ENCODE measurements around the gene ZDHHC7.

Gene ZDHHC7

DNA sequence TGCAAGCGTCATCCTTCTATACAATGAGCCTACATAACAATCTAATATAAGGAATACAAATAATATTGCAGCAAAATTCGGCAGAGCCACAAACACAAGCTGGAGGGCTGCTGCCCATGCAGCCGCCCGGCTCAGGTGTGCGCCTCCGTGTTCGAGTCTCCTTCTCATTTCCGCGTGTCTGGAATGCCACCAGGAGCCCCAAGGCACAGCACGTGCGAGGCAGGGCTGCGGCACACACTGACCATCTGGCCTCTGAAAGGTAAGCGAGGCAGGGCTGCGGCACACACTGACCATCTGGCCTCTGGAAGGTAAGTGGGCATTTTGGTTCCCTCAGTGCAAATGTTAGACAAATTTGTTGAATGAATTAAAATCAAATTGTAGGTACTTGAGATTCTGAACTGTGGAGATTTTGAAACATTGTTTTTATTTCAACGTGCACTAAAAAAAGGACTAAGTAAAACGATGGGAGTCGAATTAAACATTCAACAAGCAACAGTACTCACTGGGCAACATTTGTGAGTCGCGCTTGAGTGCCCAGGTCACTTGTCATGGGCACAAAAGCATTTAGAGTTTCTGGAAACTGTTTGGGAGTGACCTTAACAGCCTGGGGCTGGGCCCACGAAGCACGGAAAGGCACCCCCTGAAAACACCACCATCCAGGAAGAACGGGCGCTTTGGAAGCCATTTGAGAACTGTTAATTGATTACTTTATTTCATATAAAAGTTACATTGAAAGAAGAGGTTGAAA is 37.4 kb downstream of the ZDHHC7 start:
- Histone ChIP-seq H3K4me3 (ENCODE audit: low read depth, low read length) (no peak overlapping the region), H3K9me3 (no peaks in the 10 kb centered on the region; the same call in 1 of the 2 replicates), H3K36me3 (peaks cover 37% of the 10 kb centered on the region), H3K27me3 (no peaks in the 10 kb centered on the region), H3K4me1 (peaks cover 7% of the 10 kb centered on the region; the same call in 1 of the 2 replicates)
- TF ChIP-seq CTCF (IDR thresholded peaks at IDR 0.05; ENCODE audit: low read depth, low read length), result no peak
- no peak for DNase-seq

GRCh38 chr16:84973236-84973635 is 38.1 kb downstream of the ZDHHC7 start:
- DNase-seq, result no peak
- H3K4me3 ChIP-seq (ENCODE audit: low read depth, low read length), result no peak overlapping the region
- no peak for TF ChIP-seq CTCF (IDR thresholded peaks at IDR 0.05; ENCODE audit: low read depth, low read length)
- H3K4me1 ChIP-seq, result peaks cover 7% of the 10 kb centered on the region; the same call in 1 of the 2 replicates
- H3K27me3 ChIP-seq, result no peaks in the 10 kb centered on the region
- peaks cover 35% of the 10 kb centered on the region for H3K36me3 ChIP-seq
- H3K9me3 ChIP-seq, result no peaks in the 10 kb centered on the region; the same call in 1 of the 2 replicates

DNA sequence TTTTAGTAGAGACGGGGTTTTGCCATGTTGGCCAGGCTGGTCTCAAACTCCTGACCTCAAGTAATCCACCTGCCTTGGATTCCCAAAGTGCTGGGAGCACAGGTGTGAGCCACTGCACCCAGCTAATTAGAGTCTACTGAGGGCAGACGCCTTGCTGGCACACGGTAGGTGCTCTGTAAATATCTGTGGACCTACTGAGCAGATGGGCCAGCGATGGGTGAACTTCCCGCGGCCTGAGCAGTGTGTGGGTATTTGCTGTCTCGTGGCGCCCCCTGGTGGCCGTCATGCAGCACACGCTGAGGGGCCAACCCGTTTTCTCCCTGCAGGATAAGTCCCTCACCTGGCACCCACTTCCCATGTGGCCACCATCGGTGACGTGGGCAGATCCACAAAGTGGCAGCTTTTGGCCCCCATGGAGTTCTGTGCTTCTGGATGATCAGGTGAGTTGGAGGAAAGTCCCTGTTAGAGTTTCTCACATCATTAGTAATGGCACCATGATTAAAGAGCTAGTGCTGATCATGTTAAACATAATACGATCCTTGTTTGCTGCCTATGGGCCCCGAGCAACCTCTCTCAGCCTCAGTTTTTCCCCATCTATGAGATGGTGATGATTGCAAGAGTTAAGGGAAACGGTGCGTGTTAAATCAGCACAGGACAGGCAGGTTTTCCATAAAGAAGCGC is 40.7 kb downstream of the ZDHHC7 start:
- TF ChIP-seq CTCF (IDR thresholded peaks at IDR 0.05; ENCODE audit: low read depth, low read length), result peak; percentile 89
- H3K36me3 ChIP-seq, result peaks cover 10% of the 10 kb centered on the region
- H3K4me3 ChIP-seq (ENCODE audit: low read depth, low read length), result no peak overlapping the region
- H3K4me1 ChIP-seq, result peaks cover 8% of the 10 kb centered on the region; the same call in 1 of the 2 replicates
- DNase-seq, result peak; percentile 84
- no peaks in the 10 kb centered on the region for H3K9me3 ChIP-seq
- H3K27me3 ChIP-seq, result no peaks in the 10 kb centered on the region

DNA sequence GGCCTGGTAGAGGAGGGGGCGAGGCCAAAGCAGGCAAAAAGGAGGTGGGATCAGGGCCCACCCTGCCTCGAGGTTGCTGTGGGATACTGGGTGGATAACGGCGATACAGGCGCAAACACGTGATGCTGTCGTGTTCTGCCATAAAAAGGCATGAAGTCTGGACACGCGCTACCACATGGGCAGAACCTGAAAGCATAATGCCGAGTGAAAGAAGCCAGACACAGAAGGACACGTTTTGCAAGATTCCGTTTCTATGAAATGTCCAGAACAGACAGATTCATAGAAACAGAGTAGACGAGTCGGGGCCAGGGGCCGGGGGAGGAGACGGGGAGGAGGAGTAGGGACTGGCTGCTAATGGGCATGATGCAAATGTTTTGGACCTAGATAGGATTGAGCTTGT is 43.5 kb downstream of the ZDHHC7 start:
- no peaks in the 10 kb centered on the region for H3K9me3 ChIP-seq
- peak; percentile 27 for DNase-seq
- H3K27me3 ChIP-seq, result no peaks in the 10 kb centered on the region
- no peak overlapping the region for H3K4me3 ChIP-seq (ENCODE audit: low read depth, low read length)
- H3K4me1 ChIP-seq, result peaks cover 8% of the 10 kb centered on the region; the same call in 1 of the 2 replicates
- no peaks in the 10 kb centered on the region for H3K36me3 ChIP-seq
- no peak for TF ChIP-seq CTCF (IDR thresholded peaks at IDR 0.05; ENCODE audit: low read depth, low read length)

- DNase-seq, result no peak
- Histone ChIP-seq H3K36me3 (no peaks in the 10 kb centered on the region), H3K27me3 (no peaks in the 10 kb centered on the region), H3K4me3 (ENCODE audit: low read depth, low read length) (no peak overlapping the region), H3K4me1 (peaks cover 6% of the 10 kb centered on the region; the same call in 1 of the 2 replicates), H3K9me3 (no peaks in the 10 kb centered on the region)
- no peak for TF ChIP-seq CTCF (IDR thresholded peaks at IDR 0.05; ENCODE audit: low read depth, low read length)
Measured at GRCh38 chr16:84965428-84966415, 45.6 kb downstream of the ZDHHC7 start.

All from BE2C (cell line).